Left cardiac atrium (tissue), 4 donors: Measurements from ENCODE around the gene MIEF1. TPM values are rescaled to one million over a fixed set of nuclear protein-coding genes. Genes with fewer than 3 reads are reported as not detected.
"Not testable (repeated sequence)": the region's sequence is repeated elsewhere in the genome, so short reads cannot be mapped to it uniquely, and the experiment has no call there.

Experiments
- ATAC-seq, 2 donors: fragments of 200-7000 bp; cut with Tn5 transposase; one replicate each; pipeline ENCODE4 v1.9.1; 2020; ENCODE audit warnings: mild to moderate bottlenecking in 2 of 2, moderate library complexity in 2 of 2
- DNase-seq: peaks from one replicate; pipeline ENCODE4 v3.0.0-alpha.2; 2020
- intact Hi-C, 2 donors: fragments of 100-400 bp; cut with DNase I; formaldehyde crosslinking; loops; one replicate each; pipeline versions ENCODE4 v1.14.1 to v1.15.1; 2022 to 2023
- total RNA-seq, 2 donors: library from RNA; stranded (reverse); fragmentation: NEBNext Ultra II Directional; extraction: Animal tissue kit (Norgen Biotek cat#: 25700); gene quantifications; one replicate each; pipeline ENCODE4 v1.2.1, GENCODE V29; 2021
- donor health status: DM: no; HTN: yes; CAD: no.
- donor health status: DM: no; HTN: yes; CAD: no; lungs with severe emphysema.
- donor health status: DM: yes; HTN: yes; CAD: no.
- donor health status: Dilated cardiomyopathy.

MIEF1 gene
- total RNA-seq, 2 donors from 2014 or later = 18.1 to 29.0 TPM

- DNase-seq (no peak), ATAC-seq (no peak)
- intact Hi-C loops = no loop called here
These were observed 2.0 kb downstream of the MIEF1 start for GRCh38 chr22:39504071-39504470.

GRCh38 chr22:39507021-39507420, 4.9 kb downstream of the MIEF1 start:
- DNase-seq, ATAC-seq, intact Hi-C loops: not testable (repeated sequence)

DNA sequence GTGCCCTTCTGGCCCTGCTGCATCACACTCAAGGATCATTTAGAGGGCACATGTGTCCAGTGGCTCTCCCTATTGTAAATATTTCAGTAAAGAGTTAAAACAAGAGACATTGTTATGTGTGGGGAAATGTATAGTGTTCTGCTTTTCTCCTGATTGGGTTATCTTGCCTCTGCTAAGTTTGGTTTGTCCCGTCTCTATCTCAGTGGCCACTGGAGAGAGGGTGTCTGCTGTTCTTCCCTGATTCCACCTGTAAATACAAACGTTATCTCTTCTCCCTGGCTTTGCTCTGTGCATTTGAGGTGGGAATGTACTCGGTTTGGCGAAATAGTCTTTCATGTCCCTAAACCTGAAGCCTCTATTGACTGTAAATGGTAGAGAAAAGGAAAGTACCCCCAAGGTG, 6.3 kb downstream of the MIEF1 start:
- intact Hi-C loops = no loop called here
- DNase-seq (no peak), ATAC-seq (no peak)

GRCh38 chr22:39510529-39511149, 8.5 kb downstream of the MIEF1 start:
- DNase-seq (no peak), ATAC-seq (no peak)
- intact Hi-C loops = loop anchor here in 1 of 2 donors (10.0 kb wide), 1 partner anchor 186 kb away; no protein-coding TSS in a partner anchor

DNA sequence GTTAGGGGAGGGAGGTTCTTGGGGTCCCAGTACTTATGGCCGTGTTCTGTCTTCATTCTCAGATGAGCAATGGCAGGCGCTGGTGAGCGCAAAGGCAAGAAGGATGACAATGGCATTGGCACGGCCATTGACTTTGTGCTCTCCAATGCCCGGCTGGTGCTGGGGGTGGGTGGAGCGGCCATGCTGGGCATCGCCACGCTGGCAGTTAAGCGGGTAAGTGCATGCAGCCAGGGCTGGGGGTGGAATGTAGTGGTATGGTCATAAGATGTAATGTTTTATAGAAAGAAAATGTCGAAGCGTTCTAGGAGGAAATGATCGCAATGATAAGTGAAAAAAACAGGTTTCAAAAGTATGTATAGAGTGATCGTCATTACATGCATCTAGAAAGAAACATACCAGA, 9.1 kb downstream of the MIEF1 start:
- DNase-seq (no peak), ATAC-seq (no peak)
- intact Hi-C loops = loop anchor here in 1 of 2 donors (10.0 kb wide), 1 partner anchor 186 kb away; no protein-coding TSS in a partner anchor

GRCh38 chr22:39512026-39512425, 9.9 kb downstream of the MIEF1 start:
- ATAC-seq (no peak), DNase-seq (no peak)
- intact Hi-C loops = loop anchor here in 1 of 2 donors (10.0 kb wide), 1 partner anchor 187 kb away; no protein-coding TSS in a partner anchor

DNA sequence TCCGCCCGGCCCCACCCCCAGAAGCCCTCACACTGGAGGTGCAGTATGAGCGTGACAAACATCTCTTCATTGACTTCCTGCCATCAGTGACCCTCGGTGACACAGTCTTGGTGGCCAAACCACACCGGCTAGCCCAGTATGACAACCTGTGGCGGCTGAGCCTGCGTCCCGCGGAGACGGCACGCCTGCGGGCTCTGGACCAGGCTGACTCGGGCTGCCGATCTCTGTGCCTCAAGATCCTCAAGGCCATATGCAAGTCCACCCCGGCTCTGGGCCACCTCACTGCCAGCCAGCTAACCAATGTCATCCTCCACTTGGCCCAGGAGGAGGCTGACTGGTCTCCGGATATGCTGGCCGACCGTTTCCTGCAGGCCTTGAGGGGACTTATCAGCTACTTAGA, 11.7 kb downstream of the MIEF1 start:
- no peak for ATAC-seq
- no peak for DNase-seq
- intact Hi-C loops = loop anchor here in 1 of 2 donors (10.0 kb wide), 1 partner anchor 189 kb away; no protein-coding TSS in a partner anchor

- peak; percentile 66 for DNase-seq
- intact Hi-C loops = loop anchor here in 1 of 2 donors (10.0 kb wide), 1 partner anchor 190 kb away; no protein-coding TSS in a partner anchor
- ATAC-seq = peak in 1 of 2 donors; percentile 16
These were observed 12.4 kb downstream of the MIEF1 start for GRCh38 chr22:39514373-39514973.

GRCh38 chr22:39515266-39516050, 13.4 kb downstream of the MIEF1 start:
- no peak for DNase-seq
- intact Hi-C loops = loop anchor here (5.0 to 10.0 kb wide), 2 partner anchors 173 to 191 kb away; no protein-coding TSS in a partner anchor
- ATAC-seq = no peak

GRCh38 chr22:39517470-39517869, 15.4 kb downstream of the MIEF1 start:
- no peak for ATAC-seq
- intact Hi-C loops = loop anchor here (5.0 to 10.0 kb wide), 2 partner anchors 175 to 193 kb away; no protein-coding TSS in a partner anchor
- no peak for DNase-seq

DNA sequence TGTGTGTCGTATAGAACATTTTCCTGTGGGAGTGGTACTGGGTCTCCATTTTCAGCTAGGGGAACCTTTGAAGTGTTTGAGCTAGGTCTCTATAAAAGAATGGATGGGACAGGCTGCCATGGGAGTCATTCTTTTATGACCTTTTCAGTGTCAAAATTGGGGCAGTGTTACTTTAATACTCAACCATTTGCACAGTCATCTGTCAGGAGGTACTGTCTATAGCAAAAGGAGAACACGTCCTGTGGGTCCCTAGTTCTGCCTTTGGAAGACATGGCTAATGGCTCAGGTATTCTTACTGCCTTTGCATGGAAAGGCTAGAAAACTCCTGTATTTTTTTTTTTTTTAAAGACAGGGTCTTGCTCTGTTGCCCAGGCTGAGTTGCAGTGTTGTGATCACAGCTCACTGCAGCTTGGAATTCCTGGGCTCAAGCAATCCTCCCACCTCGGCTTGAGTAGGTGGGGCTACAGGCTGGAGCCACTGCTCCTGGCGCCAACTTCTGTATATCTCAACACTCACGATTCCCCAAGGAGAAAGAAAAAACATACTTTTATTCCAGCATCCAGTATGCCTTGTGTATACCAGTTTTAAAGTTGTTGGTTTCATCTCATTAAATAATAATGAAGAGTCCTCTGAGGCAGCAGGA, 16.2 kb downstream of the MIEF1 start:
- ATAC-seq (no peak), DNase-seq (no peak)
- intact Hi-C loops = loop anchor here (5.0 to 10.0 kb wide), 2 partner anchors 176 to 193 kb away; no protein-coding TSS in a partner anchor

DNA sequence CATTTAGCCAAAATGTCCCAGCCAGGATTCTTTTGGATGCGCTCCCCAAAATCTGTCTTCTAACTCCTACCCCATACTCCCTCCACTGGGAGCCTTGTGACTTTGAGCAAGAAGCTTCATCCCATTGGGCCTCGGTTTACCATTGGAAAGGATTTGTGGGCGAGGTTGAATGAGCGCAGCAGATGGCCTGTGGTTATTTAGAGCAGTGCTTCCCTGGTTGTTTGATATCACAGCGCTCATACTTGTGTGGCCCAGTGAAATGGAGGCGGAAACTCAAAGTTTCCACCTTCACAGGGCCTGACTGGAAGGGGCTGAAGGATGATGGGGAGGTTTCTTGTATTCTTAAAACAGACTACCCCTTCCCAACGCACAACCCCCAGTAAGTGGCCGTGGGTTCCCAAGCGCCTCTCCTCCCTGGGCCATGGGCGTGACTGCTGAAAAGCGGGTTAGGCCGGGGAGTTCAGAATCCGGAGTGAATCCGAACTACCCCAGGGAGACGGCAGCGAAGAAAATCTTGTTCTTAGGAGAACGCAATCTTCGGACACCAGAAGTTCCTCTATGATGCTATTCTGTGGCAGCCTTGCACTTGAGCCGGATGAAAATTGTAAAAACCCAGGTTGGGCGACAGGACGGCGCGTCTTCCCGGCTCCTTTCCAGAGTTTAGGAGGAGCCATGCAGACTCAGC, 17.0 kb downstream of the MIEF1 start:
- no peak for ATAC-seq
- intact Hi-C loops = loop anchor here (5.0 to 10.0 kb wide), 2 partner anchors 177 to 194 kb away; no protein-coding TSS in a partner anchor
- no peak for DNase-seq

- intact Hi-C loops = loop anchor here (5.0 to 10.0 kb wide), 3 partner anchors 177 to 205 kb away; partner anchors contain the start of gene RPL3 (in 1 of the 2)
- ATAC-seq (peak; percentile 87 to 88), DNase-seq (peak; percentile 99)
These were observed 17.7 kb downstream of the MIEF1 start for GRCh38 chr22:39519681-39520225.

- peak; percentile 65 to 69 for ATAC-seq
- peak; percentile 93 for DNase-seq
- intact Hi-C loops = loop anchor here in 1 of 2 donors (10.0 kb wide), 1 partner anchor 206 kb away; the partner anchor contains the start of gene RPL3
These were observed 18.4 kb downstream of the MIEF1 start, which contains the start of gene ATF4 for GRCh38 chr22:39520226-39521105. ATF4 (plus strand) TSS chr22:39520562; CDS start chr22:39521446, 884 bp downstream.

DNA sequence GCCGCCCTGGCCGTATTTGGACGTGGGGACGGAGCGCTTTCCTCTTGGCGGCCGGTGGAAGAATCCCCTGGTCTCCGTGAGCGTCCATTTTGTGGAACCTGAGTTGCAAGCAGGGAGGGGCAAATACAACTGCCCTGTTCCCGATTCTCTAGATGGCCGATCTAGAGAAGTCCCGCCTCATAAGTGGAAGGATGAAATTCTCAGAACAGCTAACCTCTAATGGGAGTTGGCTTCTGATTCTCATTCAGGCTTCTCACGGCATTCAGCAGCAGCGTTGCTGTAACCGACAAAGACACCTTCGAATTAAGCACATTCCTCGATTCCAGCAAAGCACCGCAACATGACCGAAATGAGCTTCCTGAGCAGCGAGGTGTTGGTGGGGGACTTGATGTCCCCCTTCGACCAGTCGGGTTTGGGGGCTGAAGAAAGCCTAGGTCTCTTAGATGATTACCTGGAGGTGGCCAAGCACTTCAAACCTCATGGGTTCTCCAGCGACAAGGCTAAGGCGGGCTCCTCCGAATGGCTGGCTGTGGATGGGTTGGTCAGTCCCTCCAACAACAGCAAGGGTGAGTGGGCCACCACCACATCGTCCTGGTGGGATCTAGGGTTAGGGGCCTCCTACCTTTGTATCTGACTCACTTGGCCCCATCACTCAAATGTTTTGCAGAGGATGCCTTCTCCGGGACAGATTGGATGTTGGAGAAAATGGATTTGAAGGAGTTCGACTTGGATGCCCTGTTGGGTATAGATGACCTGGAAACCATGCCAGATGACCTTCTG, 19.2 kb downstream of the MIEF1 start:
- not testable (repeated sequence) for ATAC-seq

DNA sequence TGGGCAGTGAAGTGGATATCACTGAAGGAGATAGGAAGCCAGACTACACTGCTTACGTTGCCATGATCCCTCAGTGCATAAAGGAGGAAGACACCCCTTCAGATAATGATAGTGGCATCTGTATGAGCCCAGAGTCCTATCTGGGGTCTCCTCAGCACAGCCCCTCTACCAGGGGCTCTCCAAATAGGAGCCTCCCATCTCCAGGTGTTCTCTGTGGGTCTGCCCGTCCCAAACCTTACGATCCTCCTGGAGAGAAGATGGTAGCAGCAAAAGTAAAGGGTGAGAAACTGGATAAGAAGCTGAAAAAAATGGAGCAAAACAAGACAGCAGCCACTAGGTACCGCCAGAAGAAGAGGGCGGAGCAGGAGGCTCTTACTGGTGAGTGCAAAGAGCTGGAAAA, 20.0 kb downstream of the MIEF1 start:
- not testable (repeated sequence) for DNase-seq, ATAC-seq
- intact Hi-C loops = loop anchor here in 1 of 2 donors (10.0 kb wide), 1 partner anchor 207 kb away; the partner anchor contains the start of gene RPL3

More for the DNA sequence above, 19.2 kb downstream of the MIEF1 start:
- intact Hi-C loops = loop anchor here in 1 of 2 donors (10.0 kb wide), 1 partner anchor 206 kb away; the partner anchor contains the start of gene RPL3
- DNase-seq = not testable (repeated sequence)
